HL-60 (cell line): ENCODE results near the gene TMEM9.

Source experiments
- POLR2AphosphoS5 ChIP-seq: IDR thresholded peaks from 2 replicates; pipeline ENCODE4 v1.6.1; 2012; ENCODE audit warnings: low read depth
- SPI1 ChIP-seq: IDR thresholded peaks from 2 replicates; pipeline ENCODE4 v1.6.1; 2012; ENCODE audit warnings: low read depth, mild to moderate bottlenecking, borderline replicate concordance
- TF ChIP-seq, protein P1 (sequence below): IDR thresholded peaks from one replicate; pipeline ENCODE4 v1.5.1; 2011; ENCODE audit warnings: low read length, control low read depth, inconsistent platforms; ENCODE audit not compliant: insufficient read depth
- TF ChIP-seq, protein P2 (sequence below): IDR thresholded peaks from 2 replicates; pipeline ENCODE4 v1.6.1; 2012; ENCODE audit warnings: low read depth; ENCODE audit not compliant: insufficient replicate concordance

DNA sequence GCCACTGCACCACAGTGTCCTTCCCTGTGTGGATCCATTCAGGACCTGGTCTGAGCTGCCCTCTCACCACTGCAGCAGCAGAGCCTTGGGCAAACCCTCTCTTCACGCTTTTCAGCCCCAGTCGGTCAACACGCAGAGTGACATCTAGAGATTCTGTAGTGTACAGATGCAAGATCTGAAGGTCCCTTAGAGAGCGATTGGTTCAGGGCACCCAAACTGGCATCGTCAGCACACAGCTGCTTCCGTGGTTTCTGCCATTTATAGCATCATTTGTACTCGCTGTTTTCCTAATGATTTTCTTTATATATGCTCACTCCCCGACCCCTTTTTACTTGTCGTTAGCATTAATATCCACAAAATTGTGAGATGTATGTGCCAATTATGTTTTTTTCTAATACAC lies 25.8 kb downstream of the TMEM9 start:
- TF ChIP-seq, protein P1, sequence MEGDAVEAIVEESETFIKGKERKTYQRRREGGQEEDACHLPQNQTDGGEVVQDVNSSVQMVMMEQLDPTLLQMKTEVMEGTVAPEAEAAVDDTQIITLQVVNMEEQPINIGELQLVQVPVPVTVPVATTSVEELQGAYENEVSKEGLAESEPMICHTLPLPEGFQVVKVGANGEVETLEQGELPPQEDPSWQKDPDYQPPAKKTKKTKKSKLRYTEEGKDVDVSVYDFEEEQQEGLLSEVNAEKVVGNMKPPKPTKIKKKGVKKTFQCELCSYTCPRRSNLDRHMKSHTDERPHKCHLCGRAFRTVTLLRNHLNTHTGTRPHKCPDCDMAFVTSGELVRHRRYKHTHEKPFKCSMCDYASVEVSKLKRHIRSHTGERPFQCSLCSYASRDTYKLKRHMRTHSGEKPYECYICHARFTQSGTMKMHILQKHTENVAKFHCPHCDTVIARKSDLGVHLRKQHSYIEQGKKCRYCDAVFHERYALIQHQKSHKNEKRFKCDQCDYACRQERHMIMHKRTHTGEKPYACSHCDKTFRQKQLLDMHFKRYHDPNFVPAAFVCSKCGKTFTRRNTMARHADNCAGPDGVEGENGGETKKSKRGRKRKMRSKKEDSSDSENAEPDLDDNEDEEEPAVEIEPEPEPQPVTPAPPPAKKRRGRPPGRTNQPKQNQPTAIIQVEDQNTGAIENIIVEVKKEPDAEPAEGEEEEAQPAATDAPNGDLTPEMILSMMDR: no peak
- no peak for TF ChIP-seq POLR2AphosphoS5
- TF ChIP-seq SPI1: no peak
- TF ChIP-seq, protein P2, sequence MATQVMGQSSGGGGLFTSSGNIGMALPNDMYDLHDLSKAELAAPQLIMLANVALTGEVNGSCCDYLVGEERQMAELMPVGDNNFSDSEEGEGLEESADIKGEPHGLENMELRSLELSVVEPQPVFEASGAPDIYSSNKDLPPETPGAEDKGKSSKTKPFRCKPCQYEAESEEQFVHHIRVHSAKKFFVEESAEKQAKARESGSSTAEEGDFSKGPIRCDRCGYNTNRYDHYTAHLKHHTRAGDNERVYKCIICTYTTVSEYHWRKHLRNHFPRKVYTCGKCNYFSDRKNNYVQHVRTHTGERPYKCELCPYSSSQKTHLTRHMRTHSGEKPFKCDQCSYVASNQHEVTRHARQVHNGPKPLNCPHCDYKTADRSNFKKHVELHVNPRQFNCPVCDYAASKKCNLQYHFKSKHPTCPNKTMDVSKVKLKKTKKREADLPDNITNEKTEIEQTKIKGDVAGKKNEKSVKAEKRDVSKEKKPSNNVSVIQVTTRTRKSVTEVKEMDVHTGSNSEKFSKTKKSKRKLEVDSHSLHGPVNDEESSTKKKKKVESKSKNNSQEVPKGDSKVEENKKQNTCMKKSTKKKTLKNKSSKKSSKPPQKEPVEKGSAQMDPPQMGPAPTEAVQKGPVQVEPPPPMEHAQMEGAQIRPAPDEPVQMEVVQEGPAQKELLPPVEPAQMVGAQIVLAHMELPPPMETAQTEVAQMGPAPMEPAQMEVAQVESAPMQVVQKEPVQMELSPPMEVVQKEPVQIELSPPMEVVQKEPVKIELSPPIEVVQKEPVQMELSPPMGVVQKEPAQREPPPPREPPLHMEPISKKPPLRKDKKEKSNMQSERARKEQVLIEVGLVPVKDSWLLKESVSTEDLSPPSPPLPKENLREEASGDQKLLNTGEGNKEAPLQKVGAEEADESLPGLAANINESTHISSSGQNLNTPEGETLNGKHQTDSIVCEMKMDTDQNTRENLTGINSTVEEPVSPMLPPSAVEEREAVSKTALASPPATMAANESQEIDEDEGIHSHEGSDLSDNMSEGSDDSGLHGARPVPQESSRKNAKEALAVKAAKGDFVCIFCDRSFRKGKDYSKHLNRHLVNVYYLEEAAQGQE: no peak
